Vagina (tissue), 2 donors: Measurements from ENCODE around the gene PSMG3. TPM values are rescaled to one million over a fixed set of nuclear protein-coding genes. Genes with fewer than 3 reads are reported as not detected.

ENCODE experiments used
- DNase-seq, 2 donors: peaks; one replicate each; pipeline ENCODE4 v3.0.0-alpha.2; 2017; ENCODE audit errors: extremely low spot score in 2 of 2
- H3K27ac ChIP-seq: fragments of 200-600 bp; sonication (generic); one replicate; pipeline ENCODE4 v1.5.1; 2019
- H3K27me3 ChIP-seq: fragments of 200-600 bp; sonication (generic); one replicate; pipeline ENCODE4 v1.5.1; 2019
- H3K36me3 ChIP-seq, 2 donors: fragments of 200-600 bp; sonication (generic); one replicate each; pipeline ENCODE4 v1.5.1; 2017 to 2019
- H3K4me1 ChIP-seq: fragments of 200-600 bp; sonication (generic); one replicate; pipeline ENCODE4 v1.5.1; 2019
- H3K4me3 ChIP-seq, 2 donors: fragments of 200-600 bp; sonication (generic); 1 replicate in 1 of 2; 2 replicates in 1 of 2; pipeline ENCODE4 v1.5.1; 2016 to 2019
- H3K9me3 ChIP-seq: fragments of 200-600 bp; sonication (generic); one replicate; pipeline ENCODE4 v1.5.1; 2019
- CTCF ChIP-seq, 3 experiments: fragments of 450-650 bp in 2 of 3; fragments of 200-600 bp in 1 of 3; sonication (generic) in 1 of 3; IDR thresholded peaks; one replicate each; pipeline ENCODE4 v1.5.1; 2017 to 2019; ENCODE audit warnings: antibody characterized with exemption in 3 of 3, mild to moderate bottlenecking in 2 of 3, moderate library complexity in 2 of 3
- POLR2A ChIP-seq, 2 donors: fragments of 450-650 bp; IDR thresholded peaks; one replicate each; pipeline ENCODE4 v1.6.1; 2017; ENCODE audit warnings: antibody characterized with exemption in 2 of 2, mild to moderate bottlenecking in 2 of 2, moderate library complexity in 2 of 2
- POLR2AphosphoS5 ChIP-seq, 2 donors: sonication (generic); formaldehyde crosslinking; IDR thresholded peaks; one replicate each; pipeline ENCODE4 v1.9.0; 2017; ENCODE audit warnings: antibody characterized with exemption in 2 of 2, mild to moderate bottlenecking in 2 of 2, low read depth in 1 of 2; ENCODE audit not compliant: insufficient read depth in 1 of 2
- intact Hi-C: fragments of 100-400 bp; cut with DNase I; formaldehyde crosslinking; loops from one replicate; pipeline ENCODE4 v1.15.1; 2023
- total RNA-seq: library from RNA; depleted of rRNA; stranded (reverse); fragments of >200 nt; gene quantifications from one replicate; pipeline ENCODE4 v1.2.3, GENCODE V29; 2016

Gene PSMG3
- total RNA-seq, 1 donor from 2014 or later = 49.6 TPM

GRCh38 chr7:1590887-1591286 is 21.1 kb upstream of the PSMG3 start:
- Histone ChIP-seq H3K4me1 (no peaks in the 10 kb centered on the region), H3K27me3 (no peaks in the 10 kb centered on the region), H3K9me3 (no peaks in the 10 kb centered on the region), H3K27ac (no peak overlapping the region), H3K4me3 (no peak overlapping the region), H3K36me3 (no peaks in the 10 kb centered on the region)
- intact Hi-C loops = no loop called here
- TF ChIP-seq CTCF (IDR thresholded peaks at IDR 0.05) (no peak), POLR2A (IDR thresholded peaks at IDR 0.05) (no peak), POLR2AphosphoS5 (IDR thresholded peaks at IDR 0.05; ENCODE audit: insufficient read depth in 1 of 2, low read depth in 1 of 2) (no peak)
- DNase-seq = no peak

GRCh38 chr7:1590476-1590875 is 20.6 kb upstream of the PSMG3 start:
- Histone ChIP-seq H3K27me3 (no peaks in the 10 kb centered on the region), H3K4me3 (no peak overlapping the region), H3K9me3 (no peaks in the 10 kb centered on the region), H3K36me3 (no peaks in the 10 kb centered on the region), H3K27ac (no peak overlapping the region), H3K4me1 (no peaks in the 10 kb centered on the region)
- DNase-seq = no peak
- TF ChIP-seq CTCF (IDR thresholded peaks at IDR 0.05) (no peak), POLR2AphosphoS5 (IDR thresholded peaks at IDR 0.05; ENCODE audit: insufficient read depth in 1 of 2, low read depth in 1 of 2) (no peak), POLR2A (IDR thresholded peaks at IDR 0.05) (no peak)
- intact Hi-C loops = no loop called here

GRCh38 chr7:1588978-1589377 is 19.1 kb upstream of the PSMG3 start:
- H3K27ac ChIP-seq = no peak overlapping the region
- H3K36me3 ChIP-seq = no peaks in the 10 kb centered on the region
- no peaks in the 10 kb centered on the region for H3K27me3 ChIP-seq
- TF ChIP-seq POLR2AphosphoS5 (IDR thresholded peaks at IDR 0.05; ENCODE audit: insufficient read depth in 1 of 2, low read depth in 1 of 2) = no peak
- TF ChIP-seq CTCF (IDR thresholded peaks at IDR 0.05) = no peak
- TF ChIP-seq POLR2A (IDR thresholded peaks at IDR 0.05) = no peak
- H3K9me3 ChIP-seq = no peaks in the 10 kb centered on the region
- H3K4me3 ChIP-seq = no peak overlapping the region
- no peaks in the 10 kb centered on the region for H3K4me1 ChIP-seq
- intact Hi-C loops = loop anchor here (10.0 kb wide), 1 partner anchor 626 kb away; no protein-coding TSS in a partner anchor
- DNase-seq = no peak

GRCh38 chr7:1587738-1588137 is 17.9 kb upstream of the PSMG3 start:
- intact Hi-C loops = loop anchor here (10.0 kb wide), 1 partner anchor 627 kb away; no protein-coding TSS in a partner anchor
- H3K27me3 ChIP-seq = no peaks in the 10 kb centered on the region

More at GRCh38 chr7:1587738-1588137, 17.9 kb upstream of the PSMG3 start:
- Histone ChIP-seq H3K36me3 (no peaks in the 10 kb centered on the region), H3K9me3 (no peaks in the 10 kb centered on the region), H3K27ac (no peak overlapping the region), H3K4me3 (no peak overlapping the region), H3K4me1 (no peaks in the 10 kb centered on the region)
- no peak for TF ChIP-seq POLR2AphosphoS5 (IDR thresholded peaks at IDR 0.05; ENCODE audit: insufficient read depth in 1 of 2, low read depth in 1 of 2)
- TF ChIP-seq CTCF (IDR thresholded peaks at IDR 0.05) = no peak
- no peak for TF ChIP-seq POLR2A (IDR thresholded peaks at IDR 0.05)
- DNase-seq = no peak
